Fibroblast of upper back skin (primary cell): Measurements from ENCODE around the gene ZNF557.

Experiments used
- DNase-seq: peaks from one replicate; pipeline ENCODE4 v3.0.0-alpha.2; 2013

Gene ZNF557

GRCh38 chr19:7130043-7130442, 60.5 kb downstream of the ZNF557 start:
- DNase-seq = no peak

- DNase-seq = no peak
These were observed 62.6 kb downstream of the ZNF557 start for GRCh38 chr19:7132054-7132453.

GRCh38 chr19:7137120-7137519, 67.6 kb downstream of the ZNF557 start:
- no peak for DNase-seq
